Measurements from ENCODE around the gene UBC. TPM values are rescaled to one million over a fixed set of nuclear protein-coding genes. Genes with fewer than 3 reads are reported as not detected.

The UBC gene
- total RNA-seq, 1 experiment from 2014 or later: 523 TPM

DNA sequence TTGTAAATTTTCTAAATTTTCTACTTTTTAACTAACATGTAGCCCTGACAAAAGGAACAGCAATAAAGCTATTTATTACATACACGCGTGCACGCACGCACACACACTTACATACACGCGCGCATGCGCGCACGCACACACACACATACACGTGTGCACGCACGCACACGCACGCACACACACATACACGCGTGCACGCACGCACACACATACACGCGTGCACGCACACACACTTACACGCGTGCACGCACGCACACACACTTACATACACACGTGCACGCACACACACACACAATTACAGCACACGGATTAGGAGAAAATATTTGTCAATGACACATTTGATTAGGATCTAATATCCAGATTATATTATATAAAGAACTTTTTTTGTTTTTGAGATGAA lies 46.6 kb upstream of the UBC start:
- no peak for DNase-seq
- no peak overlapping the region for H4K5ac ChIP-seq (ENCODE audit: insufficient read length, low read depth, low read length)
- H3K14ac ChIP-seq (ENCODE audit: insufficient read depth, low read length): no peak overlapping the region
- H3K4me1 ChIP-seq (ENCODE audit: insufficient read depth, low read length): no peaks in the 10 kb centered on the region
- H2BK20ac ChIP-seq (ENCODE audit: low read depth, low read length, poor library complexity, severe bottlenecking): no peak overlapping the region
- H3K56ac ChIP-seq (ENCODE audit: insufficient read length, low read depth, low read length): no peak overlapping the region
- H3K27me3 ChIP-seq (ENCODE audit: insufficient read depth, low read length): no peaks in the 10 kb centered on the region
- no peaks in the 10 kb centered on the region for H4K20me1 ChIP-seq (ENCODE audit: control insufficient read depth, insufficient read depth, insufficient read length)
- peaks cover 40 to 90% (median 74%) of the 10 kb centered on the region in 3 experiments for H3K36me3 Mint-ChIP-seq (ENCODE audit: insufficient read depth in 1 of 3, low read depth in 3 of 3)
- H3K27ac ChIP-seq (ENCODE audit: insufficient read length, low read depth, low read length): no peak overlapping the region
- no peak overlapping the region for H3K9ac ChIP-seq (ENCODE audit: extremely low read depth, insufficient read length, low read length)
- no peak overlapping the region for H2BK12ac ChIP-seq (ENCODE audit: insufficient read length, low read depth, low read length)
- H2BK15ac ChIP-seq (ENCODE audit: low read depth, low read length): no peak overlapping the region
- no peaks in the 10 kb centered on the region for H3K9me3 Mint-ChIP-seq
- no peak overlapping the region for H3T11ph ChIP-seq (ENCODE audit: low read length)
- no peak overlapping the region for H3K4me2 ChIP-seq (ENCODE audit: insufficient read depth, insufficient read length, low read length)
- H2AK5ac ChIP-seq (ENCODE audit: insufficient read length, low read length): no peak overlapping the region
- H3K27me3 Mint-ChIP-seq (ENCODE audit: low read depth): no peaks in the 10 kb centered on the region
- WGBS (ENCODE audit: extremely low coverage, insufficient read length, low lambda C conversion rate): no CpG with 5 or more reads among the region's 29 CpGs
- no peaks in the 10 kb centered on the region for H3K4me1 Mint-ChIP-seq
- no peaks in the 10 kb centered on the region for H3K79me2 ChIP-seq (ENCODE audit: insufficient read depth, low read length)
- H2BK5ac ChIP-seq (ENCODE audit: insufficient read length, low read length): no peak overlapping the region
- no peak overlapping the region for H2BK120ac ChIP-seq (ENCODE audit: low read depth, low read length, poor library complexity, severe bottlenecking)
- TF ChIP-seq, protein P1, sequence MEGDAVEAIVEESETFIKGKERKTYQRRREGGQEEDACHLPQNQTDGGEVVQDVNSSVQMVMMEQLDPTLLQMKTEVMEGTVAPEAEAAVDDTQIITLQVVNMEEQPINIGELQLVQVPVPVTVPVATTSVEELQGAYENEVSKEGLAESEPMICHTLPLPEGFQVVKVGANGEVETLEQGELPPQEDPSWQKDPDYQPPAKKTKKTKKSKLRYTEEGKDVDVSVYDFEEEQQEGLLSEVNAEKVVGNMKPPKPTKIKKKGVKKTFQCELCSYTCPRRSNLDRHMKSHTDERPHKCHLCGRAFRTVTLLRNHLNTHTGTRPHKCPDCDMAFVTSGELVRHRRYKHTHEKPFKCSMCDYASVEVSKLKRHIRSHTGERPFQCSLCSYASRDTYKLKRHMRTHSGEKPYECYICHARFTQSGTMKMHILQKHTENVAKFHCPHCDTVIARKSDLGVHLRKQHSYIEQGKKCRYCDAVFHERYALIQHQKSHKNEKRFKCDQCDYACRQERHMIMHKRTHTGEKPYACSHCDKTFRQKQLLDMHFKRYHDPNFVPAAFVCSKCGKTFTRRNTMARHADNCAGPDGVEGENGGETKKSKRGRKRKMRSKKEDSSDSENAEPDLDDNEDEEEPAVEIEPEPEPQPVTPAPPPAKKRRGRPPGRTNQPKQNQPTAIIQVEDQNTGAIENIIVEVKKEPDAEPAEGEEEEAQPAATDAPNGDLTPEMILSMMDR (conservative IDR thresholded peaks at IDR 0.05): no peak
- H4K91ac ChIP-seq (ENCODE audit: insufficient read length, low read depth, low read length): no peak overlapping the region
- no peaks in the 10 kb centered on the region for H3K9me3 ChIP-seq (ENCODE audit: control insufficient read depth, low read depth, low read length)
- no peaks in the 10 kb centered on the region for H3K23me2 ChIP-seq (ENCODE audit: insufficient read length, low read depth, low read length, poor library complexity, severe bottlenecking)
- H3K4ac ChIP-seq (ENCODE audit: low read depth, low read length): no peak overlapping the region
- H3K79me1 ChIP-seq (ENCODE audit: insufficient read depth, low read depth, low read length, poor library complexity, severe bottlenecking): no peaks in the 10 kb centered on the region
- H3K18ac ChIP-seq (ENCODE audit: insufficient read length, low read depth, low read length): no peak overlapping the region
- H2AFZ ChIP-seq (ENCODE audit: low read length): no peak overlapping the region
- H3K4me3 Mint-ChIP-seq: no peak overlapping the region
- peak overlapping the region in 2 of 3 experiments; percentile 49 to 55; a peak in 1 of 7 replicates for H3K27ac Mint-ChIP-seq
- no peak overlapping the region for H3K23ac ChIP-seq (ENCODE audit: insufficient read length, low read depth, low read length)
- H4K8ac ChIP-seq (replicated peaks; ENCODE audit: insufficient read length, low read depth, low read length): no peak overlapping the region

All from H9 (cell line).